ENCODE data around the gene ARHGAP22.
A peak's percentile ranks its signal among the peaks of the same experiment; 100 is the strongest.
"Not testable (repeated sequence)": the region's sequence is repeated elsewhere in the genome, so short reads cannot be mapped to it uniquely, and the experiment has no call there.

ARHGAP22 gene, protein sequence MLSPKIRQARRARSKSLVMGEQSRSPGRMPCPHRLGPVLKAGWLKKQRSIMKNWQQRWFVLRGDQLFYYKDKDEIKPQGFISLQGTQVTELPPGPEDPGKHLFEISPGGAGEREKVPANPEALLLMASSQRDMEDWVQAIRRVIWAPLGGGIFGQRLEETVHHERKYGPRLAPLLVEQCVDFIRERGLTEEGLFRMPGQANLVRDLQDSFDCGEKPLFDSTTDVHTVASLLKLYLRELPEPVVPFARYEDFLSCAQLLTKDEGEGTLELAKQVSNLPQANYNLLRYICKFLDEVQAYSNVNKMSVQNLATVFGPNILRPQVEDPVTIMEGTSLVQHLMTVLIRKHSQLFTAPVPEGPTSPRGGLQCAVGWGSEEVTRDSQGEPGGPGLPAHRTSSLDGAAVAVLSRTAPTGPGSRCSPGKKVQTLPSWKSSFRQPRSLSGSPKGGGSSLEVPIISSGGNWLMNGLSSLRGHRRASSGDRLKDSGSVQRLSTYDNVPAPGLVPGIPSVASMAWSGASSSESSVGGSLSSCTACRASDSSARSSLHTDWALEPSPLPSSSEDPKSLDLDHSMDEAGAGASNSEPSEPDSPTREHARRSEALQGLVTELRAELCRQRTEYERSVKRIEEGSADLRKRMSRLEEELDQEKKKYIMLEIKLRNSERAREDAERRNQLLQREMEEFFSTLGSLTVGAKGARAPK

DNA sequence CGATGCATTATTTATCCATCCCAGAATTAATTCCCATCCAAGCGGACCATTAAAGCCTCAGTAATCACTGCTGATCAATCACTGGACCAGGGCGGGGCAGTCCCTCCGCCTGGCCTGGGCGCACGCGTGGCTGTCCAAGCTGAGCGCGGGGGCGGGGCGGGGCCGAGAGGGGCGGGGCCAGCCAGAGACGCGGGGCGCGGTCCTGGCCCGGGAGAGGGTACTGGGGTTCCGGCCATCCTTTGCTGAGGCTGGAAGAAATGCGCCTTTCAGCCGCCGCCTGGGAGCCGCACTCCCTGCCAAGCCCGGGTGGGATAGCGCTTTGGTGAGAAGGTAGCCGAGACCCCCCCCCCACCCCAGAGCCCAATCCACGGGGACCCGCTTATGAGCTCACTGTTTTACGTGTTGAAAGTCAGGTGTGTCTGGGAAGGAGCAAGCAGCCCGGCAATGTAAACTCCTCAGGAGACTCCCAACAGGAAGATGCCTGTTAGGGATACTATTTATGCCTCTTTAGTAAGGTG is at the start of gene ARHGAP22:
Gene ARHGAP22 (minus strand): TSS at position 83 of the 518 bp plus-strand sequence. CDS start 277 bp downstream, outside the sequence.
- peak; percentile 29 for DNase-seq

DNA sequence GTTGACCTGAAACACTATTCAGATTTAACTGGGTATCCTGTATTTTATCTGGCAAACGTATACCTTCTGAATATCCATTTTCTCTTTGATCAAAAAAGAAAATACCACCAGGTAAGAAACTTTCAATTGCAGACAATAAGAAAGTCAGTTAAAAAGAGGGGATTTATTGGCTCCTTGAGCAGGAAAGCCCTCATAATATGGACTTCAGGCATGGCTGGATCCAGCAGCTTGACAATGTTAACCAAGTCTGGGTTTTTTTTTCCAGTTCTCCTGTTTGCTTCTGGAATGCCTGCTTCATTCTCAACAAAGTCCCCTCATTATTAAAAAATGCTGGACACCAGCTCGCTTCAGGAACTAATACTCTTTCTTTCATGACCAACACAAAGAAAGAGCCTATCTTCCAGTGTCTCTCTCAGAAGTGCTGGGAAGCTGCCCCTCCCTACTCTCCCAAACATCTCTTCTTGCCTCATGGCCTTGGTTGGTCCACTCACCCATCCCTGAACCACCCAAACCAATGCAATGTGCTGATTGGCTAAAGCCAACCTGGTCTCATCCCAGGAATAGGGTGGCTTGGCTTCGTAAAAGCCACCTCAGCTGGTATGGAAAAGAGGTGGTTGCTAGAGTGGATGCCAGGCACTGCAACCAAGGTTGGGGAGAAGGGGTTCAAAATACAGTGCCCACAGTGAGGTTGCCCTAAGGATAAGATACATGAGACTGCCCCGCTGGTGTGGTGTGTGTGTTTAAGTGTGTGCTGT is 49.2 kb upstream of the ARHGAP22 start:
- peak; percentile 13 for DNase-seq

DNA sequence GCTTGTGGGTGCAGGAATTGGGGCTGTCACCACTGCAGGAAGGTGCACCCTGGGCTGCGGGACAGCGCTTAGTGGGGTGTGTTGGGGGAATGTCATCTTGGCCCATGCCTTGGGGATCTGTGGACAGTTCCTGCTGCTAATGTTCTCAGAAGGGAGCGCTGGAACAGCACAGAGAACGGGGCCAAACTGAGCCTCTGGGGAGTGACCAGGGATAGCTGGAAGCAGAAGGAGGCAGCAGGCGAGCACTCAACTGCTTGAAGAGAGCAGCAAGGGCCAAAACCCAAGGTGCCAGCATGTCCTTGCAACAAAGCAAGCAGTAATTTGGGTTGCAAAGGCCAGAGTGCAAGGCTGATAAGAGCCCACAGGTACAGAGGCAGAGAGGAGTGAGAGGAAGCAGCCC is 48.5 kb upstream of the ARHGAP22 start:
- no peak for DNase-seq

DNA sequence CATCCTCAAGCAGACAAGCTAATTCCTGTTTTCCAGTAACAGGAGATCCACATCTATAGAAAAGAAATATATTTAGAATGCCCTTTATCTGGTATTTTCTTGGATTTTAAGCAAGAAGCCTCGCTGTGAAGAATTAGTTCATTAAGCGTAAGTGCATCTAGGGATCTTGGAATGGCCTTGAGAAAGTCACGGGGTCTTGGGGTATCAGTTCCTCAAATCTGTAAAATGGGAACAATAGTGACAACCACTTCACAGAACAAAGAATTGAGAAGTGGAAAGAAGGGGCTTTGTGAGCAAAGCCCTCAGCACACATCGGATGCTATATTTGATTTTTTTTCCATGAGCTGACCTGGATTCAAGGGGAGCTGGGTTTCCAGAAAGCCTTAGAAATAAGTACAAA is 47.5 kb upstream of the ARHGAP22 start:
- no peak for DNase-seq

DNA sequence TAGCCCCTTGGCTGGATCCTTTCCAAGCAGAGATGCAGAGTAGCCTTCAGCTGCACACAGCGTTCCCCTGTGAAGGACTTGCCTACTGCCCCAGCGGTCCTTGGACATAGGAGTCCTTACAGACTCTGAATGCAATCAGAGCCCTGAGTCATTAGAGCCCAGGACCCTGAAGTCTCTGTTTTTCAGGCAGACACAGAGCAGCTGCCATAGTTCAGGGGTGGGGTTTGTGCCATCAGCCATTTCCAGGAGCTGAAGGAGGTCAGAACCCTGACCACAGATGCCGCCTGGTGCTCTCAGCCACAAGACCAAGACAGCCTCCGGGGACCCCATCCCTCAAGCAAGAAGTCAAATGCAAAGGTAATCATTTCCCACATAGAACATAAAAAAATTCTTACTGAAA is 47.0 kb upstream of the ARHGAP22 start:
- peak; percentile 9 for DNase-seq

DNA sequence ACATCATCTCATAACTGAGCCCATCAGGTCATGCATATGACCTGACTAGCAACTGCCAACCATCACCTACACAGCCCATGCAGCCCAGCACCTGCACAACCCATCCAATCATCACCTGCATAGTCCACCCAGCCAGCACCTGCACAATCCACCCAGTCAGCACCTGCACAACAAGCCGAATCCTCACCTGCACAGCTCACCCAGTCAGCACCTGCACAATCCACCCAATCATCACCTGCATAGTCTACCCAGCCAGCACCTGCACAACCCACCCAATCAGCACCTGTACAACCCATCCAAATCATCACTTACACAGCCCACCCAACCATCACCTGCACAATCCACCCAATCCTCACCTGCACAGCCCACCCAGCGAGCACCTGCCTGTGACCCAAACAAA is 46.4 kb upstream of the ARHGAP22 start:
- DNase-seq: no peak

DNA sequence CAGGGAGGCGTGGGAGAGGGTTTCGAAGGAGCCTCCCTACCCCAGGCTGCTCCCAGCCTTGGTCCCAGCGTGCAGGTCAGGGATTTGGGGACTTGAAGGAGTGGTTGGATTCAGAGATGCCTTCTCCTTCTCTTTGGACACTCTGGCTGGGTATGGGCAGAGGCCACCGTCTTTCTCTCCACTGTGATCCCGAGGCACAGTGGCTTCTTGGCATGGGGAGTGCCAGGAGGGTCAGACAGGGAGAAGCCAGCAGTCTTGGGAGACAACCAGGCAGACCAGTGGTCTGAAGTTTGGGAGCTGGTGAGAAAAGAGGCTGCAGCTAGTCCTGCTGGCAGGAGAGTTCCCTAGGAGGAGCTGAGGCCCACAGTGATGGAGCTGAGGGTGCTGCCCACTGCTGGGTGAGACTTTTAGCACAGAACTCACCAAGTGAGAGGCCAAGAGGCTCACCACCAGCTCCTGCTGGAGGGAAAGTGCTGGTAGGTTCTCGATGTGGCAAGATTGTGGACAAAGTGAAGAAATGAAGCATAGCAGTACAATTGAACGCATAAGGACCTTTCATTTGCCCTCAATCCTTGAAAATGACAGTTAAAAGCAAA is 44.6 kb upstream of the ARHGAP22 start:
- DNase-seq: peak; percentile 29

DNA sequence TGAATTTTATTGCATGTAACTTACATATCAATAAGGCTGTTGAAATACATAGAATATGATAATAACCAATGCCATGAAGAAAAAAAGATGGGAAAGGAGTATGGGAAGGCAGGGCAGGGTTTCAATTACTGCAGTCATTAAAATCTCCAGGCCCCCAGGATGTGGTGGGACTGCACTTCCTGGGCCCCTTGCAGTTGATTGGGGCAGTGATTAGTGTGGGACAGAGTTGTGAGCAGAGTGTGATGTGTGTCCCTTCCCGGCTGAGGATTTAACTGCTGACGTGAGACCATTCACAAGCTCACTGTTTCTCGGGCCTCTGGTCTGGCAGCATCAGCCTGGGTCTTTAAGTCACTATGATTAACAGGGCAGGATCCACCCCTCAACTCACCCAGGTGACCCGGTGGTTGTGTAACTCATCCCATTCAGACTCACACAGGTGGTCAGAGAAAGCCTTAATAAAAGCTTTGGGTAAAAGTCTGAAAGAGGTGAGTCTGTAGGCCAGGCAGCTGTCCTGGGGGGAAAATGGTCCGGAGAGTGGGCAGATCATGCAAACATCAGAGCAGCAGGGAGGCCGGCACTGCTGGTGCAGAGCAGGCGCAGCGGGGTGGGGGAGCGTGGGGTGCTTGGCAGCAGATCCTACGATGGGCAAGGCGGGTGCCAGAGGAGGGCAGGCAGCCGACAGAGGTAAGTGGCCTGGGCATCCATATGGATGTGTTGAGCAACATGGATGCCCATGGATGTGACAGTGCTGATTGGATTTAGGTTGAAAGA is 43.5 kb upstream of the ARHGAP22 start:
- DNase-seq: no peak

DNA sequence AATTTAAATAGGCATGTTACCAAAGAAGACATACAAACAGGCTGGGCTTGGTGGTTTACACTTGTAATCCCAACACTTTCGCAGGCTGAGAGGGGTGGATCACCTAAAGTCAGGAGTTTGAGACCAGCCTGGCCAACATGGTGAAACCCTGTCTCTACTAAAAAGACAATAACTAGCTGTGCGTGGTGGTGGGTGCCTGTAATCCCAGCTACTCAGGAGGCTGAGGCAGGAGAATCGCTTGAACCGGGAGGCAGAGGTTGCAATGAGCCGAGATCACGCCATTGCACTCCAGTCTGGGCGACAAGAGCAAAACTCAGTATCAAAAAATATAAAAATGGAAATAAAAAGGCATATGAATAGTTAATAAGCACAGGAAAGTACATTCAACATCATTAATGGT is 42.2 kb upstream of the ARHGAP22 start:
- DNase-seq: not testable (repeated sequence)

DNA sequence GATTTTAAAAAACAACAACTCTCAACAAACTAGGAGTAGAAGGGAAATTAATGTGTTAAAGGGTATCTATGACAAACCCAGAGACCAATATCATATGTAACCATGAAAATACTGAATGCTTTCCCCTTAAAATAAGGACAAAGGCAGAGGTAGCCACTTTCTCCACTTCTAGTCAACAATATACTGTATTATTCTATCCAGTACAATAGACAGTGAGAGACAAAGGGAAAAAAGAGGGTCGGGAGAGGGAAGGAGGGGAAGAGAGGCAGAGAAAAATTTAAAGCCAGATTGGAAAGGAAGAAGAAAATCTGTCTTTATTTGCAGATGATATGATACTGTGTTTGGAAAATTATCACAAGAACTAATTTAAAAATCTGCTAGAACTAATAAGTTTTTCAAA is 40.7 kb upstream of the ARHGAP22 start:
- no peak for DNase-seq

DNA sequence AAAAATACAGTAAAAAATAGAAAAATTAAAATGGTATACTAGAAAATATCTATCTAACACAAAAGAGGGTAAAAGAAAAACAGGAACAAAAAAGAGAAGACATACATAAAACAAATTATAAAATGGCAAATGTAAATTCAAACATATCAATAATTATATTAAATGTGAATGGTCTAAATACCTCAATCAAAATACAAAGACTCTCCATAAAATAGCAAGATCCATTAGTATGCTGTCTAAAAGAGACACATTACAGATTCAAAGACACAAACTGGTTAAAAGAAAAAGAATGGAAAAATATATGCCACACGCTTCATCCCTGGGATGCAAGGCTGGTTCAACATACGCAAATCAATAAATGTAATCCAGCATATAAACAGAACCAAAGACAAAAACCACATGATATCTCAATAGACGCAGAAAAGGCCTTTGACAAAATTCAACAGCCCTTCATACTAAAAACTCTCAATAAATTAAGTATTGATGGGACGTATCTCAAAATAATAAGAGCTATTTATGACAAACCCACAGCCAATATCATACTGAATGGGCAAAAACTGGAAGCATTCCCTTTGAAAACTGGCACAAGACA is 36.3 kb upstream of the ARHGAP22 start:
- DNase-seq: not testable (repeated sequence)

DNA sequence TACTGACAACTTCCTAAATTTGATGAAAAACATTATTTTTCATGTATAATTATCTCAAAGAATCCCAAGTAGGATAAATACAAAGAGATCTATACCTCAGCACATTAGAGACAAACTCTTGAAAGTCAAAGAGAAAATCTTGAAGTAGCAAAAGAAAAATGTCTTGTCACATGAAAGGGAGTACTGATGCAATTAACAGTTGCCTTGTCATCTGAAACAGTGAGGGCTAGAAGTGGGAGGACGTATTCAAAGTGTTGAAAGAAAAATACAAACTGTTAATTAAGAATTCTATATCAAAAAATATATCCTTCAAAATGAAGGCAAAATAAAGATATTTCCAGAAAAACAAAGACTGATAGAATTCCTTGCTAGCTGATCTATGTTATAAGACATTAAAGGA is 35.5 kb upstream of the ARHGAP22 start:
- no peak for DNase-seq

DNA sequence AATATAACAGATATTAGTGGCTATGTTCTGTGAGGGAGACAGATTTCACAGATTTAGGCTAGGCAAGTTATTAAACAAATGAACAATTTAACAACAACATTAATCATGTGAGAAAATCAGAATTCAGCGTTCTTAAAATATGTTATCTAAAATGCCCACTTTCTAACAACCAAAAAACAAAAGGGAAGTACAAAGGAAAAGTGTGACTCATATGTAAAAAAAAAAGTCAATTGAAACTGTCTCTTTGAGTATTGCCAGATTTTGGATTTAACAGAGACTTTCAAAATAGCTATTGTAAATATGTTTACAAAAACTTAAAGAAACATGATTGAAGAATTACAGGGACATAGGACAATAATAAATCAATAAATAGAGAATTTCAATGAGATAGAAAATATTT is 34.8 kb upstream of the ARHGAP22 start:
- peak; percentile 26 for DNase-seq

DNA sequence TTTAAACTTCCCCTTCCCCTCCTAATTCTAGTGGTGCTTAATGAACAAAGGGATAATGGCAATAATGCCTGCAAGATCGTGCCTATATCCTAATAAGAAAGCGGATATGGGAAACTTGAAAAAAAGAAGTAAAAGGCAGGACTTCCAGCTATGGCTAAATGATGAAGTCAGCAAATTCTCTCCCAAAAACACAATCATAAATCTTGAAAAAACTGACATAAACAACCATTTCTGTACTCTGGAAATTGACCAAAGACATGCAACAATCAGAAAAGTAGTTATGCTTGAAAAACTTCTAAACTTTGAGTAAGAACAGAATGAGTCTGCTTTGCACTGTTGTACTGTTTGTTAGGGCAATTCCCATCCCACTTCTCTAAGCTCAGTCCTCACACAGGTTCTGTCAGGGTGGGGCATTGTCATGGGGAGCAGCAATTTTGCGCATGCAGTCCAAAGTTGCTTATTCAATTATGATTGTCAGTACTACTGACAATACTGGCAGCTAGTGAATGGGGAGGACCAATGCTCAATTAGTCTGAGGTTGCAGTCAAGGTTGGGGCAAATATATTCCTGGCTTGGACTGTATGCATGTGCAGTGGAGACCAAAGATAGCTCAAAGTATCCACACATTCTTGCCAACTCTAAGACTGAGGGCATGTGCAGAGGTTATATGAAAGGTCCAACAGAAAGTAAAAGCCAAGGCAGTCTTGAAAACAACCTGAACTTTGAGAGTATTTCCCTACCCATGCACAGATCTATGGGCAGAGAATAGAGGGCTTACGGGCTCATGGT is 34.1 kb upstream of the ARHGAP22 start:
- no peak for DNase-seq

DNA sequence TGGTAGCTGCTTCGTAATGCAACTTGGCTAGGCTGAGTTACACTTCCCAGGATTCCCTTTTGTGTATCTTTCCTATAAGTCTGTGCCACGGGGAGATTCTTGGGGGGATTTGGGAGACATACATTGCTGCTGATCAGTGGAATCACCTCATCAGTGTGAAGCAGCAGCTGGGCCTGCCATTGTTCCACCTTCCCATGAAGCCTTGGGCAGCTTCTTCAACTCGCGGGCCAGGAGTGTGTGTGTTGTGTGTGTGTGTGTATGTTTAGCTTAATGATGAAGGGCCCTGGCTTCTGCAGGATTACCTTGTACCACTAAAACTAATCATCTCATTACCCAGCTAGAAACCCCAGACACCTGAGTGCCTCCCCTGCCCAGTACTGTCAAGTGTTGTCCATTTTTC is 33.3 kb upstream of the ARHGAP22 start:
- no peak for DNase-seq

DNA sequence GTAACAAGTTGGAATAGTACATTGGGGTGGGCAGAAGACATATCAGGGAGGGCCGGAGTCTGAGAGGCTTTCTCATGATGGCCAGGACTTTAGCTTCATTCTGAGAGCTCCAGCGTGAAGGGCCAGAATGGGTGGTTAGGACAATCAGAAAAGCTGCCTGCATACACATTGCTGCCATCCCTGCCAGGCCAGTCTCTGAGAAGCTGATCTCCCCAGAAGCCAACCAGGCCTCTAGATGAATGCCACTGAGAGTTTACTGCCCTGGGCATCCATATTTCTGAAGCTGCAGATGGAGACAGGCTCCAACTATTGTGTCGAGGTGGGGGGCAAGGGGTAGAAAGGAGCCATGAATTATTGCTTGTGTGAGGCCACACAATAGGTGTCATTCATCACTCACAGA is 32.0 kb upstream of the ARHGAP22 start:
- DNase-seq: no peak

DNA sequence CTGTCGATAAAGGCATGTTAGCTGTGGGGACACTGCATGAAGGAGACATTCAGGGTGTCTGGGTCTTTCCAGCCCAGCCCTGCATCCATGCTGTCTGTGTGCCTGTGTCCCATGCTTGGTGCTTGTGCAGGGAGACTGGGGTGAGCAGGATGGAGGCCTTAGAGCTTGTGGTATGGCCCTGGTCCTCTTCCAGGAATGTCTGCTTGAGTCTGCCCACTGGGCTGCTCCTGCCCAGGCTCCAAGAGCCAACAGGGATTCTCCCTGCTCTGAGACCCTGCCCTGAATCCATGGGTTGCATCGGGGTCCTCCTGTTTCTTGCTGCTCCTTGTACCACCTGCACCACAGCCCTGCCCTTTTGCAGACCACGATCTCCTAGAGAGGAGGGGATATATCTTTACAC is 31.4 kb upstream of the ARHGAP22 start:
- DNase-seq: no peak

DNA sequence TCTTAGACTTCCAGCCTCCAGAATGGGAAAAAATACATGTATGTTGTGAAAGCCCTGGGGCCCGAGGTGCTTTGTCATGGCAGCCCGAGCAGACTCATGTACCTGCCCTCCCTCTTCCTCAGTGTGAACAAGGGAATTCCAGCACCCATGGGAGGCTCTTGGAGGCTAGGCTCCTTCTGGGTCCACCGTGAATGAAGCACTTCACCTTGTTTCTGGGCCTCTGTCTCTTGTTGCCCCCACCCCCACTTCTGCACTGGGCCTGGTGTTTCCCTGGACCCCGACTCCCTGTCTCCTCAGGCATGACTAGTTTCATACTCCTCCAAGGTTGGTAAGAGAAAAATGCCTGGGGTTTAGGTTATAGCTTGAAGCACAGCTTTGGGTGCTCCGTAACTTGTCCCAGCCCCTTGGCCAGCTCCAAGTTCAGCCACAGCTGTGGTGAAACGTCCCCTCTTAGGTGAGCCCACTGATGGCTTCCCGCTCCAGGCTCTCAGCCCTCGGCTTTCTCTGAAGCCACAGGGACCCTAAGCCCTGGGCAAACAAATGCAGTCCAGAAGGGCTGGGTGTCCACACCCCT is 30.2 kb upstream of the ARHGAP22 start:
- DNase-seq: no peak

DNA sequence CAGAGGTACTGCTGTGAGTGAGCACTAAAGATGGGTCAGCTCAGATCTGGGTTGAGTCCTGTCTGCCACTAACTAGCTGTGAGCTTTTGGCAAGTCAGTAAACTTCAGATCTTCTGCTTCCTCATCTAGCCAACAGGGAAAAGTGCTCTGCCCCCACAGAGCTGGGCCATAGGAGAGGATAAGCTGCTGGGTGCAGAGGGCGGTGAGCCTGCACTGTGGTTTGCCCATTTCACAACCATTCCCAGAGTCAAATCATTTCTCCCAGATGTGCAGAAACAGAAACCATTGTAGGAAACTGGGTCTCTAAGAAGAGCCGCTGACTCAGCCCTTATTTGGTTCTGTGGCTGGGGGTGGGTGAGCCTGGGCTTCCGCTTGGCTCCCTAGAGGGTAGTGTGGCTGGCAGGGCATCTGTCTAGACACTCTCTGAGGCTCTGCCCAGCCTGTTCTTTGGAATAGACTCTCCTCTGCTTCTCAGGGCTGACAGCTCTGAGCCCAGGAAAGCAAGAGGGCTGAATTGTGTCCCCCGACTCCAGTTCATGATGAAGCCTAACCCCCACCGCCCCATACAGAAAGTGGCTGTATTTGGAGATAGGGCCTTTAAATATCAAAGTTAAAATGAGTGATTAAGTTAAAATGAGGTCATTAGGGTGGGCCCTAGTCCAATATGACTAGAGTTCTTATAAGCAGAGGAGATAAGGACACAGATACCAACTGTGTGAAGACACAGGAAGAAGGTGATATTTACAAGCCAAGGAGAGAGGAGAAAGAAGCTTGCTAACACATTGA is 29.5 kb upstream of the ARHGAP22 start:
- peak; percentile 88 for DNase-seq
